ENCODE results near the gene HNRNPC. TPM values are rescaled to one million over a fixed set of nuclear protein-coding genes. Genes with fewer than 3 reads are reported as not detected.
"Not testable (repeated sequence)": the region's sequence is repeated elsewhere in the genome, so short reads cannot be mapped to it uniquely, and the experiment has no call there.

The HNRNPC gene
- polyA plus RNA-seq, 1 donor (not counting 4 experiments of a cell fraction or from before 2014, with no cell fraction given) = 871 TPM

DNA sequence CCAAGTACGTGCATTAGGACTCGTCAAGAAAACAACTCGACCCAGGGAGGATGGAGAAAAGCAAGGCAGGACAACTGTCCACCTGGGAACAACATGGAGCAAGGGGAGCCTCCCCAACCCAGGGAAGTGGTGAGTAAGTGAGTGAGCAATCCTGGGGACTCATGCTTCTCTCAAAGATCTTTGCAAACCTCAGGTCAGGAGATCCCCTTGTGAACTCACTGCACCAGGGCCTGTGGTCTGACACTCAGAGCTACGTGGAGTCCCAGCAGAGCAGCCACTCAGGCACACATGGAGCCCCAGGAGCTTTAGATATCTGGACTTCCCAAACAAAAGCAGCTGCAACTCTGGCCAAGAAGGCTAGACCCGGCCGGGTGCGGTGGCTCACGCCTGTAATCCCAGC is 101.2 kb downstream of the HNRNPC start:
- Histone ChIP-seq H3K4me1 (ENCODE audit: control insufficient read depth, extremely low read depth, insufficient read depth, low read length) (no peaks in the 10 kb centered on the region), H3K27ac (ENCODE audit: control insufficient read depth, insufficient read depth, low read length) (no peak overlapping the region), H3K9me3 (ENCODE audit: control insufficient read depth, low read depth, low read length) (no peaks in the 10 kb centered on the region), H3K79me2 (ENCODE audit: control insufficient read depth, insufficient read depth, low read length) (no peaks in the 10 kb centered on the region), H3K4me2 (ENCODE audit: control insufficient read depth, extremely low read depth, insufficient read depth, low read depth, low read length) (no peak overlapping the region), H3K27me3 (ENCODE audit: control insufficient read depth, extremely low read depth, insufficient read depth, low read length) (no peaks in the 10 kb centered on the region), H3K36me3 (ENCODE audit: control insufficient read depth in 2 of 2, extremely low read depth in 1 of 2, insufficient read depth in 2 of 2, low read length in 2 of 2) (no peaks in the 10 kb centered on the region), H4K20me1 (ENCODE audit: control insufficient read depth, extremely low read depth, insufficient read depth, low read length) (no peaks in the 10 kb centered on the region), H3K9ac (ENCODE audit: control insufficient read depth, extremely low read depth, insufficient read depth, low read length) (no peak overlapping the region), H3K9me1 (ENCODE audit: control insufficient read depth, extremely low read depth, insufficient read depth, low read length) (no peaks in the 10 kb centered on the region), H3K4me3 (ENCODE audit: control insufficient read depth in 2 of 3, extremely low read depth in 1 of 3, insufficient read depth in 2 of 3, low read depth in 1 of 3, low read length in 3 of 3) (no peak overlapping the region), H2AFZ (ENCODE audit: control insufficient read depth, low read length) (no peak overlapping the region)
- no peak for TF ChIP-seq EZH2 (IDR thresholded peaks at IDR 0.05; ENCODE audit: low read length)
- no peak for TF ChIP-seq CTCF (optimal IDR thresholded peaks at IDR 0.05 in 1 of 3, IDR thresholded peaks at IDR 0.05 in 1 of 3, conservative IDR thresholded peaks at IDR 0.05 in 1 of 3; ENCODE audit: extremely low read depth in 1 of 3, insufficient read depth in 2 of 3, low read length in 3 of 3)
- no peak for FAIRE-seq
- dilution Hi-C loops (cut with MboI; ENCODE audit: extremely low pct_ligation_motif_present, low sequenced_read_pairs) = no loop called here
- no peak for DNase-seq (ENCODE audit: low read depth, low spot score)

GRCh38 chr14:21165670-21166069 is 103.6 kb downstream of the HNRNPC start:
- H3K27ac ChIP-seq (ENCODE audit: control insufficient read depth, insufficient read depth, low read length); H3K9me3 ChIP-seq (ENCODE audit: control insufficient read depth, low read depth, low read length); H2AFZ ChIP-seq (ENCODE audit: control insufficient read depth, low read length); FAIRE-seq; H3K79me2 ChIP-seq (ENCODE audit: control insufficient read depth, insufficient read depth, low read length); DNase-seq (ENCODE audit: low read depth, low spot score); H3K4me3 ChIP-seq (ENCODE audit: control insufficient read depth in 2 of 3, extremely low read depth in 1 of 3, insufficient read depth in 2 of 3, low read depth in 1 of 3, low read length in 3 of 3); H3K4me2 ChIP-seq (ENCODE audit: control insufficient read depth, extremely low read depth, insufficient read depth, low read depth, low read length); H3K4me1 ChIP-seq (ENCODE audit: control insufficient read depth, extremely low read depth, insufficient read depth, low read length); H4K20me1 ChIP-seq (ENCODE audit: control insufficient read depth, extremely low read depth, insufficient read depth, low read length); H3K27me3 ChIP-seq (ENCODE audit: control insufficient read depth, extremely low read depth, insufficient read depth, low read length); dilution Hi-C loops (cut with MboI; ENCODE audit: extremely low pct_ligation_motif_present, low sequenced_read_pairs); H3K36me3 ChIP-seq (ENCODE audit: control insufficient read depth in 2 of 2, extremely low read depth in 1 of 2, insufficient read depth in 2 of 2, low read length in 2 of 2); H3K9me1 ChIP-seq (ENCODE audit: control insufficient read depth, extremely low read depth, insufficient read depth, low read length); H3K9ac ChIP-seq (ENCODE audit: control insufficient read depth, extremely low read depth, insufficient read depth, low read length): not testable (repeated sequence)

- H3K9ac ChIP-seq (ENCODE audit: control insufficient read depth, extremely low read depth, insufficient read depth, low read length); H3K4me1 ChIP-seq (ENCODE audit: control insufficient read depth, extremely low read depth, insufficient read depth, low read length); H3K27ac ChIP-seq (ENCODE audit: control insufficient read depth, insufficient read depth, low read length); DNase-seq (ENCODE audit: low read depth, low spot score); H3K4me2 ChIP-seq (ENCODE audit: control insufficient read depth, extremely low read depth, insufficient read depth, low read depth, low read length); H3K27me3 ChIP-seq (ENCODE audit: control insufficient read depth, extremely low read depth, insufficient read depth, low read length); FAIRE-seq; H3K9me3 ChIP-seq (ENCODE audit: control insufficient read depth, low read depth, low read length); H2AFZ ChIP-seq (ENCODE audit: control insufficient read depth, low read length); H3K9me1 ChIP-seq (ENCODE audit: control insufficient read depth, extremely low read depth, insufficient read depth, low read length); dilution Hi-C loops (cut with MboI; ENCODE audit: extremely low pct_ligation_motif_present, low sequenced_read_pairs); H3K4me3 ChIP-seq (ENCODE audit: control insufficient read depth in 2 of 3, extremely low read depth in 1 of 3, insufficient read depth in 2 of 3, low read depth in 1 of 3, low read length in 3 of 3); H4K20me1 ChIP-seq (ENCODE audit: control insufficient read depth, extremely low read depth, insufficient read depth, low read length); H3K79me2 ChIP-seq (ENCODE audit: control insufficient read depth, insufficient read depth, low read length); H3K36me3 ChIP-seq (ENCODE audit: control insufficient read depth in 2 of 2, extremely low read depth in 1 of 2, insufficient read depth in 2 of 2, low read length in 2 of 2): not testable (repeated sequence)
Measured at GRCh38 chr14:21165002-21165605, 104.1 kb downstream of the HNRNPC start.
